Gastrocnemius medialis (tissue), 4 donors: ENCODE results near the gene OR11H7.
"Not testable (repeated sequence)": the region's sequence is repeated elsewhere in the genome, so short reads cannot be mapped to it uniquely, and the experiment has no call there.

ENCODE experiments used
- CTCF ChIP-seq, 5 experiments: fragments of 450-650 bp in 3 of 5; fragments of 200-600 bp in 2 of 5; sonication (generic) in 2 of 5; IDR thresholded peaks in 4 of 5; conservative IDR thresholded peaks in 1 of 5; 1 replicate in 4 of 5; 2 replicates in 1 of 5; pipeline ENCODE4 v1.5.1; 2016 to 2019; ENCODE audit warnings: antibody characterized with exemption in 5 of 5, mild to moderate bottlenecking in 3 of 5, moderate library complexity in 3 of 5
- POLR2A ChIP-seq, 2 donors: fragments of 450-650 bp; IDR thresholded peaks; one replicate each; pipeline ENCODE4 v1.6.1; 2017; ENCODE audit warnings: antibody characterized with exemption in 2 of 2, mild to moderate bottlenecking in 2 of 2, moderate library complexity in 2 of 2

DNA sequence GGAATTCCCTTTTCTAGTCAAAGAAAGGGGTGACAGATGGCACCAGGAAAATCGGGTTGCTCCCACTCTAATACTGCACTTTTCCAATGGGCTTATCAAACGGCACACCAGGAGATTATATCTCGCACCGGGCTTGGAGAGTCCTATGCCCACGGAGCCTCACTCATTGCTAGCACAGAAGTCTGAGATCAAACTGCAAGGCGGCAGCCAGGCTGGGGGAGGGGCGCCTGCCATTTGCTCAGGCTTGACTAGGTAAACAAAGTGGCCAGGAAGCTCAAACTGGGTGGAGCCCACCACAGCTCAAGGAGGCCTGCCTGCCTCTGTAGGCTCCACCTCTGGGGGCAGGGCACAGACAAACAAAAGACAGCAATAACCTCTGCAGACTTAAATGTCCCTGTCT is 51.5 kb downstream of the OR11H7 start:
- not testable (repeated sequence) for TF ChIP-seq CTCF (IDR thresholded peaks at IDR 0.05 in 4 of 5, conservative IDR thresholded peaks at IDR 0.05 in 1 of 5); POLR2A (IDR thresholded peaks at IDR 0.05)
